HG03060 (cell line): Measurements from ENCODE around the gene BMP6.

Experiments
- ATAC-seq: cut with Tn5 transposase; IDR thresholded peaks from one replicate; pipeline ENCODE4 v1.9.1; 2021; ENCODE audit warnings: low read depth, moderate number of reproducible peaks; ENCODE audit not compliant: unreplicated experiment

Gene BMP6

GRCh38 chr6:7899101-7899888 is 173.4 kb downstream of the BMP6 start:
- ATAC-seq: no peak

GRCh38 chr6:7899889-7900213 is 174.0 kb downstream of the BMP6 start:
- no peak for ATAC-seq

- ATAC-seq: no peak
Observed at GRCh38 chr6:7900621-7901020, 174.7 kb downstream of the BMP6 start.

GRCh38 chr6:7901056-7901455 is 175.2 kb downstream of the BMP6 start:
- no peak for ATAC-seq

- no peak for ATAC-seq
Observed at GRCh38 chr6:7901780-7902179, 175.9 kb downstream of the BMP6 start.

GRCh38 chr6:7902221-7902620 is 176.3 kb downstream of the BMP6 start:
- ATAC-seq: no peak

GRCh38 chr6:7902867-7903266 is 177.0 kb downstream of the BMP6 start:
- ATAC-seq: no peak

- no peak for ATAC-seq
Observed at GRCh38 chr6:7903673-7904072, 177.8 kb downstream of the BMP6 start.

- no peak for ATAC-seq
Observed at GRCh38 chr6:7904654-7905319, 178.9 kb downstream of the BMP6 start.

GRCh38 chr6:7905416-7905815 is 179.5 kb downstream of the BMP6 start:
- ATAC-seq: no peak

- no peak for ATAC-seq
Observed at GRCh38 chr6:7906741-7907140, 180.8 kb downstream of the BMP6 start.

- ATAC-seq: no peak
Observed at GRCh38 chr6:7907159-7907558, 181.3 kb downstream of the BMP6 start.

- ATAC-seq: no peak
Observed at GRCh38 chr6:7909323-7910276, 183.7 kb downstream of the BMP6 start.

- no peak for ATAC-seq
Observed at GRCh38 chr6:7910298-7910653, 184.4 kb downstream of the BMP6 start.

GRCh38 chr6:7910654-7911344 is 184.9 kb downstream of the BMP6 start, which contains the start of gene TXNDC5:
Gene TXNDC5 (minus strand): TSS chr6:7910788. CDS start chr6:7910776, 12 bp downstream.
- no peak for ATAC-seq

- ATAC-seq: no peak
Observed at GRCh38 chr6:7911345-7911725, 185.4 kb downstream of the BMP6 start.

- no peak for ATAC-seq
Observed at GRCh38 chr6:7912024-7912423, 186.1 kb downstream of the BMP6 start.

GRCh38 chr6:7912736-7913517 is 187.0 kb downstream of the BMP6 start:
- no peak for ATAC-seq

- ATAC-seq: no peak
Observed at GRCh38 chr6:7914311-7914710, 188.4 kb downstream of the BMP6 start.
